Effector CD8-positive, alpha-beta T cell (primary cell): ENCODE results near the gene BACH2.

ENCODE experiments used
- DNase-seq: peaks from one replicate; lab custom pipeline; 2025; lab: John Stamatoyannopoulos, UW

The BACH2 gene

GRCh38 chr6:89941763-89942497, 354.7 kb downstream of the BACH2 start:
- no peak for DNase-seq

- DNase-seq: no peak
Measured at GRCh38 chr6:89941031-89941762, 355.4 kb downstream of the BACH2 start.

- peak; percentile 46 for DNase-seq
Measured at GRCh38 chr6:89940225-89941027, 356.2 kb downstream of the BACH2 start.

GRCh38 chr6:89939144-89939543, 357.5 kb downstream of the BACH2 start:
- no peak for DNase-seq

- DNase-seq: no peak
Measured at GRCh38 chr6:89938014-89938413, 358.6 kb downstream of the BACH2 start.

GRCh38 chr6:89936177-89936576, 360.5 kb downstream of the BACH2 start:
- no peak for DNase-seq

- no peak for DNase-seq
Measured at GRCh38 chr6:89934685-89935366, 361.8 kb downstream of the BACH2 start.

GRCh38 chr6:89932245-89932802, 364.3 kb downstream of the BACH2 start:
- no peak for DNase-seq

GRCh38 chr6:89930789-89931188, 365.9 kb downstream of the BACH2 start:
- no peak for DNase-seq

GRCh38 chr6:89928604-89929003, 368.0 kb downstream of the BACH2 start:
- no peak for DNase-seq

- DNase-seq: no peak
Measured at GRCh38 chr6:89927791-89928550, 368.7 kb downstream of the BACH2 start.

- DNase-seq: no peak
Measured at GRCh38 chr6:89927264-89927663, 369.4 kb downstream of the BACH2 start.

- no peak for DNase-seq
Measured at GRCh38 chr6:89925826-89926225, 370.8 kb downstream of the BACH2 start.

GRCh38 chr6:89924231-89924630, 372.4 kb downstream of the BACH2 start:
- DNase-seq: no peak

- DNase-seq: no peak
Measured at GRCh38 chr6:89921691-89922090, 375.0 kb downstream of the BACH2 start.

- DNase-seq: no peak
Measured at GRCh38 chr6:89921197-89921596, 375.4 kb downstream of the BACH2 start.

GRCh38 chr6:89917801-89918366, 378.8 kb downstream of the BACH2 start:
- no peak for DNase-seq

- no peak for DNase-seq
Measured at GRCh38 chr6:89917216-89917615, 379.4 kb downstream of the BACH2 start.

GRCh38 chr6:89916136-89916920, 380.3 kb downstream of the BACH2 start:
- no peak for DNase-seq

GRCh38 chr6:89910902-89911240, 385.8 kb downstream of the BACH2 start:
- no peak for DNase-seq
